H1 (cell line): ENCODE data around the gene SBNO1. TPM values are rescaled to one million over a fixed set of nuclear protein-coding genes. Genes with fewer than 3 reads are reported as not detected.

Experiments
- CTCF ChIA-PET: fragments of 300-600 bp; sonication (Branson Sonifier 250); formaldehyde crosslinking; loops from one replicate; lab custom pipeline; 2021; ENCODE audit not compliant: partially characterized antibody; lab: Charles Lee
- POLR2A ChIA-PET: fragments of 300-600 bp; sonication (Branson Sonifier 250); formaldehyde crosslinking; loops from one replicate; lab custom pipeline; 2021; ENCODE audit warnings: inconsistent platforms; ENCODE audit not compliant: partially characterized antibody; lab: Charles Lee
- DNase-seq, 2 experiments: peaks; one replicate each; pipeline versions ENCODE4 v3.0.0 to v3.0.0-alpha.2; 2010 to 2022; ENCODE audit warnings: low spot score in 2 of 2, low read depth in 1 of 2, mixed read lengths in 1 of 2
- FAIRE-seq: peaks from 2 replicates; lab custom pipeline; 2011; peaks lifted over from hg19 to GRCh38; lab: Jason Lieb, UNC
- H2AFZ ChIP-seq: 2 replicates; pipeline ENCODE4 v1.8.1; 2012; ENCODE audit warnings: low read length, inconsistent platforms
- H2AK5ac ChIP-seq: 2 replicates; pipeline ENCODE4 v1.6.1; 2013; ENCODE audit warnings: low read depth, low read length
- H2BK120ac ChIP-seq: replicated peaks from 2 replicates; pipeline ENCODE3; 2013; ENCODE audit warnings: low read depth, low read length, inconsistent platforms
- H2BK12ac ChIP-seq: 2 replicates; pipeline ENCODE4 v1.6.1; 2013; ENCODE audit warnings: low read depth, low read length
- H2BK15ac ChIP-seq: 2 replicates; pipeline ENCODE4 v1.6.1; 2013; ENCODE audit warnings: low read length
- H2BK20ac ChIP-seq: 2 replicates; pipeline ENCODE4 v1.6.1; 2013; ENCODE audit warnings: low read length
- H2BK5ac ChIP-seq: 2 replicates; pipeline ENCODE4 v1.6.1; 2013; ENCODE audit warnings: low read depth, low read length
- H3K14ac ChIP-seq: 2 replicates; pipeline ENCODE4 v1.6.1; 2013; ENCODE audit warnings: inconsistent platforms; ENCODE audit not compliant: insufficient read length
- H3K18ac ChIP-seq: 2 replicates; pipeline ENCODE4 v1.6.1; 2013; ENCODE audit warnings: low read length; ENCODE audit errors: extremely low read depth
- H3K23ac ChIP-seq: 2 replicates; pipeline ENCODE4 v1.6.1; 2013; ENCODE audit warnings: inconsistent platforms; ENCODE audit not compliant: insufficient read length
- H3K23me2 ChIP-seq: 2 replicates; pipeline ENCODE4 v1.6.1; 2013; ENCODE audit warnings: low read depth, low read length
- H3K27ac ChIP-seq: 2 replicates; pipeline ENCODE4 v1.6.1; 2011; ENCODE audit warnings: low read depth, low read length, inconsistent platforms
- H3K27me3 ChIP-seq, 4 experiments: replicated peaks in 1 of 4; 1 replicate in 1 of 4; 2 replicates in 3 of 4; pipeline versions ENCODE4 v1.6.1 to v1.8.1; 2011 to 2013; ENCODE audit warnings: low read length in 3 of 4, mild to moderate bottlenecking in 3 of 4, inconsistent platforms in 2 of 4, mixed read lengths in 2 of 4, moderate library complexity in 1 of 4; ENCODE audit not compliant: control insufficient read depth in 3 of 4, insufficient read depth in 3 of 4; ENCODE audit errors: extremely low read depth in 1 of 4
- H3K36me3 ChIP-seq, 4 experiments: 2 replicates each; pipeline versions ENCODE4 v1.6.1 to v1.8.1; 2011 to 2013; ENCODE audit warnings: mild to moderate bottlenecking in 4 of 4, low read length in 3 of 4, moderate library complexity in 2 of 4, control low read depth in 1 of 4, inconsistent platforms in 1 of 4; ENCODE audit not compliant: insufficient read depth in 4 of 4, control insufficient read depth in 2 of 4
- H3K4ac ChIP-seq: replicated peaks from 2 replicates; pipeline ENCODE3; 2013; ENCODE audit warnings: low read length, low read depth, mixed read lengths, inconsistent platforms; ENCODE audit not compliant: insufficient read length
- H3K4me1 ChIP-seq, 4 experiments: replicated peaks in 1 of 4; 1 replicate in 1 of 4; 2 replicates in 3 of 4; pipeline versions ENCODE4 v1.6.1 to v1.8.1; 2011 to 2013; ENCODE audit warnings: low read length in 3 of 4, inconsistent platforms in 2 of 4, mixed read lengths in 1 of 4; ENCODE audit not compliant: insufficient read depth in 4 of 4, control insufficient read depth in 3 of 4
- H3K4me2 ChIP-seq, 2 experiments: 2 replicates each; pipeline versions ENCODE4 v1.6.1 to v1.8.1; 2011 to 2013; ENCODE audit warnings: low read depth in 2 of 2, low read length in 2 of 2, control low read depth in 1 of 2, inconsistent platforms in 1 of 2, mild to moderate bottlenecking in 1 of 2; ENCODE audit not compliant: insufficient read depth in 1 of 2
- H3K4me3 ChIP-seq, 4 experiments: fragments of 200-600, 300-600 bp in 1 of 4; sonication (generic), shearing (Covaris generic), sonication (Bioruptor Twin) in 1 of 4; 2 replicates each; pipeline versions ENCODE4 v1.5.1 to v1.8.1; 2011 to 2016; ENCODE audit warnings: low read length in 4 of 4, low read depth in 3 of 4, control low read depth in 2 of 4, inconsistent platforms in 2 of 4, mild to moderate bottlenecking in 2 of 4, mixed read lengths in 1 of 4, moderate library complexity in 1 of 4; ENCODE audit not compliant: insufficient read depth in 2 of 4; ENCODE audit errors: extremely low read depth in 1 of 4
- H3K56ac ChIP-seq: replicated peaks from 2 replicates; pipeline ENCODE3; 2013; ENCODE audit warnings: low read depth, mild to moderate bottlenecking, mixed read lengths, low read length, inconsistent platforms; ENCODE audit not compliant: insufficient read length
- H3K79me1 ChIP-seq: 2 replicates; pipeline ENCODE4 v1.6.1; 2013; ENCODE audit warnings: low read depth, low read length, control low read depth
- H3K79me2 ChIP-seq, 2 experiments: 2 replicates each; pipeline versions ENCODE4 v1.6.1 to v1.8.1; 2012 to 2013; ENCODE audit warnings: low read length in 2 of 2, mild to moderate bottlenecking in 2 of 2, inconsistent platforms in 1 of 2; ENCODE audit not compliant: insufficient read depth in 2 of 2, control insufficient read depth in 1 of 2
- H3K9ac ChIP-seq, 4 experiments: replicated peaks in 1 of 4; 1 replicate in 1 of 4; 2 replicates in 3 of 4; pipeline versions ENCODE4 v1.6.1 to v1.8.1; 2011 to 2013; ENCODE audit warnings: low read depth in 3 of 4, low read length in 3 of 4, control low read depth in 2 of 4, mild to moderate bottlenecking in 2 of 4, moderate library complexity in 2 of 4, inconsistent platforms in 1 of 4; ENCODE audit errors: extremely low read depth in 1 of 4
- H3K9me3 ChIP-seq, 2 experiments: 2 replicates each; pipeline versions ENCODE4 v1.6.1 to v1.8.1; 2012 to 2013; ENCODE audit warnings: mild to moderate bottlenecking in 2 of 2, moderate library complexity in 2 of 2, control low read depth in 1 of 2, inconsistent platforms in 1 of 2, low read depth in 1 of 2, low read length in 1 of 2, mixed read lengths in 1 of 2; ENCODE audit not compliant: insufficient read depth in 2 of 2
- H4K20me1 ChIP-seq, 2 experiments: replicated peaks in 1 of 2; 2 replicates each; pipeline versions ENCODE3 to v1.8.1; 2011 to 2013; ENCODE audit warnings: inconsistent platforms in 2 of 2, low read length in 2 of 2, mild to moderate bottlenecking in 1 of 2; ENCODE audit not compliant: insufficient read depth in 2 of 2, control insufficient read depth in 1 of 2
- H4K5ac ChIP-seq: 2 replicates; pipeline ENCODE4 v1.6.1; 2013; ENCODE audit warnings: low read length, low read depth, mixed read lengths, inconsistent platforms; ENCODE audit not compliant: insufficient read length
- H4K8ac ChIP-seq: 2 replicates; pipeline ENCODE4 v1.8.0; 2013; ENCODE audit warnings: mild to moderate bottlenecking, moderate library complexity, low read length, inconsistent platforms; ENCODE audit not compliant: insufficient read depth; ENCODE audit errors: extremely low read depth
- H4K91ac ChIP-seq: replicated peaks from 2 replicates; pipeline ENCODE3; 2013; ENCODE audit warnings: low read length, mixed read lengths, inconsistent platforms; ENCODE audit not compliant: insufficient read length
- BACH1 ChIP-seq: IDR thresholded peaks from 2 replicates; pipeline ENCODE4 v1.6.1; 2012; ENCODE audit warnings: low read length, improper control_type of control experiment
- CEBPB ChIP-seq: IDR thresholded peaks from 2 replicates; pipeline ENCODE4 v1.6.1; 2012; ENCODE audit warnings: low read depth, low read length
- CHD1 ChIP-seq: IDR thresholded peaks from 2 replicates; pipeline ENCODE4 v1.6.1; 2012; ENCODE audit warnings: low read depth, low read length, improper control_type of control experiment
- CHD2 ChIP-seq: IDR thresholded peaks from 2 replicates; pipeline ENCODE4 v1.6.1; 2012; ENCODE audit warnings: low read length, improper control_type of control experiment
- GTF2F1 ChIP-seq: IDR thresholded peaks from 2 replicates; pipeline ENCODE4 v1.6.1; 2012; ENCODE audit warnings: low read depth, low read length, improper control_type of control experiment, borderline replicate concordance
- JUN ChIP-seq: IDR thresholded peaks from 2 replicates; pipeline ENCODE4 v1.6.1; 2011; ENCODE audit warnings: low read depth, mild to moderate bottlenecking, improper control_type of control experiment, low read length
- NANOG ChIP-seq: IDR thresholded peaks from 2 replicates; pipeline ENCODE4 v1.6.1; 2011; ENCODE audit warnings: low read length, low read depth, mild to moderate bottlenecking, inconsistent platforms; ENCODE audit not compliant: insufficient read depth, poor library complexity, severe bottlenecking
- RNF2 ChIP-seq: fragments of 200-900, 300-1000 bp; sonication (generic); IDR thresholded peaks from 2 replicates; pipeline ENCODE4 v1.7.1; 2016; ENCODE audit warnings: borderline replicate concordance, low read depth, mild to moderate bottlenecking, antibody characterized with exemption, low read length; ENCODE audit not compliant: poor library complexity, severe bottlenecking; ENCODE audit errors: missing control alignments
- SAP30 ChIP-seq: fragments of 300-600 bp; sonication (generic); IDR thresholded peaks from 2 replicates; pipeline ENCODE4 v1.7.1; 2012; ENCODE audit warnings: low read length, moderate library complexity, mild to moderate bottlenecking, inconsistent platforms; ENCODE audit not compliant: insufficient read depth, insufficient replicate concordance
- WGBS, 2 experiments: shearing (Covaris generic) in 1 of 2; methylation state at CpG; one replicate each; pipeline versions ENCODE4 v1.1.6 to v1.1.7; 2013 to 2015; ENCODE audit warnings: low lambda C conversion rate in 2 of 2, mixed read lengths in 2 of 2, inconsistent platforms in 1 of 2, low coverage in 1 of 2, missing lambda C conversion rate in 1 of 2; ENCODE audit not compliant: insufficient replicate concordance in 2 of 2, insufficient coverage in 1 of 2, insufficient read length in 1 of 2; ENCODE audit errors: extremely low coverage in 1 of 2, missing lambda C conversion rate in 1 of 2; 5-methylcytosine and 5-hydroxymethylcytosine counted together
- polyA plus RNA-seq, 7 experiments: library from polyadenylated mRNA; depleted of rRNA in 3 of 7; stranded (reverse) in 5 of 7; unstranded in 2 of 7; fragments of >200 nt in 5 of 7; fragments of 200-250 nt in 2 of 7; gene quantifications; 1 replicate in 5 of 7; 2 replicates in 1 of 7; 4 replicates in 1 of 7; pipeline versions ENCODE4 v1.2.1 to v1.2.3, GENCODE V29; 2011 to 2013; ENCODE audit warnings: missing spikeins in 2 of 7, mixed read lengths in 2 of 7
- total RNA-seq: library from RNA; stranded (reverse); fragmentation: NEBNext Ultra II Directional; extraction: Animal tissue kit (Norgen Biotek cat#: 25700); gene quantifications from 2 replicates; pipeline ENCODE4 v1.2.1, GENCODE V29; 2021
- TF ChIP-seq, protein P1 (sequence below): IDR thresholded peaks from 2 replicates; pipeline ENCODE4 v1.6.1; 2011; ENCODE audit warnings: low read depth, mild to moderate bottlenecking, low read length; ENCODE audit not compliant: insufficient read depth

Gene SBNO1
- total and polyA plus RNA-seq, 2 of the 8 experiments (the other 6 are each of a cell fraction or from before 2014, with no cell fraction given), result 6.7 to 57.7 TPM

DNA sequence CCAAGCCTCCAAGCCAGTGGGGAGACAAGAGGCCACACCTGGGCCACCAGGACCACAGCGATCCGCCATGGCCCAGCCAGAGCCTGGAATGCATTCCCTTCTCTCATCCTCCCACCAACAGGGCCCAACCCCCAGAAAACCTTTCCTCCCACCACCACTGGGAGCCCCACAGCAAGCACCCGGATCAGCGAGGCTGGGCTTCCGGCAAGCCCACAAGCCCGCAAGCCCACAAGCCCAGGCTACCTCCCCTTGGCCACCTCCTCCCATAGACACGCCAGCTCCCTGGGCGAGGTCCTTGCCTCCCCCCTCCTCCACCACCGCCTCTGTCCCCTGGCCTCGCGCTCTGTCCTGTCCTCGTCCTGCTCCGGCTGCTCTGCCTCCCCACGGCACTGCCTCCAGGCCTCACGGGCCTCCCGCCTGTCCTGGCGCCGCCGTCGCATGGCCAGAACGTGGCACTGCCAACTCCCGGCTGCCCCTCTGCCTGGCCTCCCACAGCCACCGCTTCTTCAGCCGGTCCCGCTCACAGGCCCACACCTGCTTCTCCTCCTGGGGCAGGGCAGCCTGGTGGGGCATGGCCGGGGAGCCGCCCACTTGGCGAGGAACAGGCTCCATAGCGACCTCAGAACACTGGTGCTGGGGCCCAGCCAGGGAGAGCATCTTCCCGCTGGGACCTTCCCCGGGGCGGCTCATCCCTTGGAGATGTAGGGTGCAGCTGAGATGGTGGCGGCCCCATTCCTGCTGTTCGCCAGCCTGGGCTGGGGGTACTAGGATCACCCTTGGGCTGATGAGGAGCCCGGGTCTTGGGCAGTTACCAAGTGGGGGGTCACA lies 98.6 kb downstream of the SBNO1 start:
- POLR2A ChIA-PET, result interaction anchor here (0.8 to 5.2 kb wide), 9 partner anchors 9 to 354 kb away, joined by 4 to 42 read pairs (median 6); partner anchors contain the start of genes KMT5A, MPHOSPH9, MTRFR and SBNO1
- Histone ChIP-seq H2AK5ac (no peak overlapping the region), H3K4me1 (peaks cover 0 to 19% (median 12%) of the 10 kb centered on the region in 4 experiments; a peak in 6 of 7 replicates), H4K91ac (no peak overlapping the region), H2BK12ac (no peak overlapping the region), H2BK5ac (no peak overlapping the region; the same call in 1 of the 2 replicates), H3K27ac (no peak overlapping the region), H2AFZ (no peak overlapping the region), H3K4me2 (no peak overlapping the region; a peak in 1 of 4 replicates), H3K18ac (no peak overlapping the region; the same call in 1 of the 2 replicates), H3K79me2 (peaks cover 0 to 58% of the 10 kb centered on the region in 2 experiments; a peak in 2 of 4 replicates), H2BK15ac (no peak overlapping the region), H4K20me1 (peaks cover 11 to 13% of the 10 kb centered on the region in 2 experiments), H2BK120ac (no peak overlapping the region), H2BK20ac (no peak overlapping the region), H3K23ac (no peak overlapping the region), H3K4me3 (no peak overlapping the region), H3K79me1 (peaks cover 9% of the 10 kb centered on the region), H3K9ac (no peak overlapping the region; a peak in 1 of 7 replicates), H3K23me2 (peaks cover 5% of the 10 kb centered on the region), H3K56ac (no peak overlapping the region), H3K27me3 (no peaks in the 10 kb centered on the region), H3K14ac (no peak overlapping the region), H3K36me3 (peaks cover 6 to 42% (median 29%) of the 10 kb centered on the region in 4 experiments; a peak in 7 of 8 replicates), H4K8ac (no peak overlapping the region), H4K5ac (no peak overlapping the region), H3K4ac (no peak overlapping the region), H3K9me3 (no peaks in the 10 kb centered on the region)
- FAIRE-seq (no peak), DNase-seq (no peak)
- 93% methylated on average over 35 of the region's 35 CpGs; no CpG with 5 or more reads in 1 of the 2 experiments for WGBS, 2 experiments
- CTCF ChIA-PET, result interaction anchor here (0.8 to 1.4 kb wide), 4 partner anchors 18 to 44 kb away, joined by 3 to 8 read pairs (median 4); no protein-coding TSS in a partner anchor
- TF ChIP-seq CEBPB (no peak), CHD2 (no peak), RNF2 (no peak), SAP30 (no peak), JUN (no peak), GTF2F1 (no peak), BACH1 (no peak), CHD1 (no peak), NANOG (no peak)
- TF ChIP-seq, protein P1, sequence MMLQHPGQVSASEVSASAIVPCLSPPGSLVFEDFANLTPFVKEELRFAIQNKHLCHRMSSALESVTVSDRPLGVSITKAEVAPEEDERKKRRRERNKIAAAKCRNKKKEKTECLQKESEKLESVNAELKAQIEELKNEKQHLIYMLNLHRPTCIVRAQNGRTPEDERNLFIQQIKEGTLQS, result no peak
